ENCODE results near the gene SPINK8.

The SPINK8 gene

DNA sequence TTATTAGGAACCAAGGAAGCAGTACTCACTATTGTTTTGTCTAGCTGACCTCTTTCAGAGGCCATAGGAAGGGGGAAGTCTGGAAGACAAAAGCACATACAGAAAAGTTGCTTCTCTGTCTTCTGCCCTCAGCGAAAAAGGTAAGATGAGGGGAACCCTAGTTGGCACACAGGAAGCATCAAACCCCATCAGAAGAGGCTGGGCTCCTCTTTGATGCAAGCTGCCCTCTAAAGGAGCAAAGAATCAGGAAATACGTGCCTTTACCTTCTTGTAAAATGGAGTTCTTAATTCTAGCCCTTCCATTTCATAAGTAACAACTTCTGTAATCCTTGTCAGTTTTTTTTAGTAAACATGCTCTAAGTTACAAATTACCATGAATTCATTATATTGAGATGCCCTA lies 12.5 kb downstream of the SPINK8 start:
- no peak for DNase-seq (ENCODE audit: low spot score)

DNA sequence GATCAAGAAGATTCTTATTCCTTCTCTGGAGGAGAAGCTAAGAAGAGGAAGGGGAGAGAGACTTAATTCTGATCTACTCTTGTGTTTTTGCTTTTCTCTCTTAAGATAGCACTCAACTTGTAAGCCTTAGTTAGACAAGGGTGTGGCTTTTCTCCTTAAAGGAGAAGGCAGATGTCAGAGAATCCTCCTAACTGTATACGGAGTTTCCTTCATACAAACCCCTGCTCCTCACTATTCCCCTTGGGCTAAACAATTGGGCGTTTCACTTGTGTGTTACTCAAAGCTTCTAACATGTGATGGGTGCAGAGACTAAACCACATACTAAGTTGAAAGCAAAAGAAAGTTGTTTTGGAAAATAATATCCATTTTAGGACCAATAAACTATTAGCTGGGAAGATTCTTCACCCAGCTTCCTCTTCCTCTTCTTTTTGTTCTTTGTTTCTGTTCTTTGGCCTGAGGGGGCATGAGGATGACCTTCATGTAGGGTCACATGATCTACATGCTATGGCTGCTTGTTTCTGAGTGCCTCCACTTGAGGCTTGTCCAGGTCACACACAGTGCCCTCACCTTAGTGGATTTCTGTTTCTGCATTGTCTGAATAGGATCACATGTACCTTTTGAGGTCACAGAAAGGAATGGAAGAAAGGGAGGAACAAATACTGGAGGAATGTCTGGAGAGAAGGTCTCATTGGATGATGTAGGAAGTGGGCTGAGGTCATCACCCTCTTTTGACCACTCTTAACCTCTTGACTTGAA lies 14.6 kb downstream of the SPINK8 start:
- no peak for DNase-seq (ENCODE audit: low spot score)

GRCh38 chr3:48314542-48314941 lies 18.9 kb downstream of the SPINK8 start:
- no peak for DNase-seq (ENCODE audit: low spot score)

DNA sequence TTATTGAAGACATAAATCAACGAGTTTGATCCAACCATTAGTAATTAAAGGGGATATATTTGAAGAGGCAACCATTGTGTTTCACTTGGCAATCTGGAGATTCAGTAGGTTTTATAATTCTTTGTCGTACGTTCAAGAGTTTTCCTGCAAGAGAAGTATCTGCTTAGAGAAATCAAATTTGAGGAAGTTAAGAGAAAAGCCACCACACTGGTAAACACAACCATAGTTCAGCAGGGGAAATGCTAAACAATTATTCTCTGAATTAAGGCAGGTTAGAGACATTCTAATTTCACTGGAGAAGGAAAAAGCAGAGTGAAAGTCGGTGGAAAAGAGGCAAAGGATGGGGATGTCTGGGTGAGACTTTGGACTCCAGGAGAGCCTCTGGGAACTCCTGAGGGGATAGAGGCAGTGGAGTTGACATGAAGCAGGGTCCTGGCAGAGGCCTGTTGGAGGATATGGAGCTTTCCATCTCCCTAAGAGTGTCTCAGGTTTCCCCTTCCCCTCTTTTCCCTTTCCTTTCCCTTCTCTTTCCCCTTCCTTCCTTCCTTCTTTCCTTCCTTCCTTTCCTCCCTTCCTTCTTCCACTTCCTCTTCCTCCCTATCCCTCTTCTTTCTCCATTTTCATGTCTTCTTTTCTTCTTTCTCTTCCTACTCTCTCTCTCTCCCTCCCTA lies 26.5 kb downstream of the SPINK8 start:
- no peak for DNase-seq (ENCODE audit: low spot score)

DNA sequence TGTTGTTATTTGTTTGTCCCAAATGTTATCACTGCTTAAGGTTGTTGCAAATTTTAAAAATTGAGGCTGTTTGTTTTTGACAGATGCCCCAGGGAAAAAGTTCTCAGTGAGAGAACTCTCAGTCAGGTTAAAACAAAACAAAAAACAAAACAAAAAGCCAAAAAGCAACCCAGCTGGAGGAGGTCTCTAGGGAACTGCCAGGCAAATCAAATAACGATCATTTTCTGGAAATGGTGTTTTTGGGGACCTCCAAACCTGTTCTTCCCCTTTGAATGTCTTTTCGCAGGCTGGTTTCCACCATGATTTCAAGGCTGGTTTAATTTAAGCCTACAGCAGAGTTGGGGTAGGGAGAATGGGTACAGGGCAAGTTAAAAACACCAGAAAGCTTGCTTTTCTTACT lies 27.2 kb downstream of the SPINK8 start:
- no peak for DNase-seq (ENCODE audit: low spot score)

GRCh38 chr3:48305396-48305795 lies 28.1 kb downstream of the SPINK8 start:
- DNase-seq (ENCODE audit: low spot score), result peak; percentile 21

DNA sequence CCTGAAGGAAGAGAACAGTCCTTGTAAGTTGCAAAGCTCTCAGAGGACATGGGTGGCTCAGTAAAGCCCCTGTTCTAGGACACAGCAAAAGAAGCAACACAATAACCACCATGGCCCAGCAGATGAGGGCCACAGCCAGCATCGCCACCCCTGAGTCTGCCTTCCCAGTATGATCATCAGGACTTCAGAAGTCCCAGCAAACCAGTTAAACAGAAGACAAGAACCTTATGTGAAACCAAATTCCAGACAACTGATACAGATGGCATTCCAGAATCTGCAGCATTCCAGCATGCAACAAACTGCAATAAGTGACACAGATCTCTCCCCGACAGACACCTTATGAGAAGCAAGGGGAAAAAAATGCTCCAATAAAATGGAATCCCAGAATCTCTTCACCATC lies 30.4 kb downstream of the SPINK8 start:
- DNase-seq (ENCODE audit: low spot score), result no peak

GRCh38 chr3:48301800-48302166 lies 31.7 kb downstream of the SPINK8 start:
- peak; percentile 60 for DNase-seq (ENCODE audit: low spot score)

GRCh38 chr3:48301020-48301799 lies 32.3 kb downstream of the SPINK8 start, which contains the start of gene NME6:
Gene NME6 (minus strand): TSS chr3:48301367.
- DNase-seq (ENCODE audit: low spot score), result peak; percentile 93

GRCh38 chr3:48299746-48300712 lies 33.4 kb downstream of the SPINK8 start:
- no peak for DNase-seq (ENCODE audit: low spot score)

- DNase-seq (ENCODE audit: low spot score), result no peak
Measured at GRCh38 chr3:48297111-48297810, 36.2 kb downstream of the SPINK8 start.

GRCh38 chr3:48296699-48297098 lies 36.8 kb downstream of the SPINK8 start:
- no peak for DNase-seq (ENCODE audit: low spot score)

- no peak for DNase-seq (ENCODE audit: low spot score)
Measured at GRCh38 chr3:48294611-48295263, 38.7 kb downstream of the SPINK8 start.

DNA sequence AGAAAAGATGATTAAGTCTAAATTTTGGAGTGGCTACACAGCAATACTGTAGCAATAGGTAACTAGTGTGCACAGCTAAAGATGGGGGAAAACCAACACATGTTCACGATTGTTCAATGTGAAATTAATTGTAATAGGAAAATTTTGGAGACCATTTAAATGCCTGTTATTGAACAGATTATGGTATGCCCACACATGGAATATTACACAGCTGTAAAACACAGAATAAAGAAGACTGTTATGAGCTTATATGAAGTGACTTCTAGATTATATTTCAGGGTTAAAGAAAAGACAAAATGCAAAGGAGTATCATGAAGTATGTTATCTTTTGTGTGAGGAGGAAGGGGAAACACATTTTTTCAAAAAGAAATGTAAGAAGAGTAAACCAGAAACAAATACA lies 43.8 kb downstream of the SPINK8 start:
- no peak for DNase-seq (ENCODE audit: low spot score)

- no peak for DNase-seq (ENCODE audit: low spot score)
Measured at GRCh38 chr3:48287034-48287433, 46.4 kb downstream of the SPINK8 start.

- DNase-seq (ENCODE audit: low spot score), result no peak
Measured at GRCh38 chr3:48286308-48286707, 47.2 kb downstream of the SPINK8 start.

GRCh38 chr3:48285675-48286074 lies 47.8 kb downstream of the SPINK8 start:
- DNase-seq (ENCODE audit: low spot score), result no peak

DNA sequence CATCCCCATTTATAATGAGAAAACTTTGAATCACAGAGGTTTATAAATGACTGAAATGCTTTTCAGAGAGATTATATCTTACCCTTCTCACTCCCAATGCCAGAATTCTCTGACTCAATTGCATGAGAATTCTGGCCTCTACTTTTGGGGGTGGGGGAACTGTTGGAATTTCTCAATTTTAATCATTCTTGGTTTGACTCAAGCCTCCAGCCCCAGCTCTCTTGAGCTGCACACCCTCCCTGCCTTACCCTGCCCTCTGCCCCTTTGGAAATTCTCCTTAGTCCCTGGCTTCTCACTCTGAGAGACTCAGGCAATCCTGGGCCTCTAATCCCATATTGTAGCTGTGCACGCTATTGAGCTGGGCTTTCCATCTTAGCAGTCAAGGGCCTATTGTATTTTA lies 48.3 kb downstream of the SPINK8 start:
- no peak for DNase-seq (ENCODE audit: low spot score)

DNA sequence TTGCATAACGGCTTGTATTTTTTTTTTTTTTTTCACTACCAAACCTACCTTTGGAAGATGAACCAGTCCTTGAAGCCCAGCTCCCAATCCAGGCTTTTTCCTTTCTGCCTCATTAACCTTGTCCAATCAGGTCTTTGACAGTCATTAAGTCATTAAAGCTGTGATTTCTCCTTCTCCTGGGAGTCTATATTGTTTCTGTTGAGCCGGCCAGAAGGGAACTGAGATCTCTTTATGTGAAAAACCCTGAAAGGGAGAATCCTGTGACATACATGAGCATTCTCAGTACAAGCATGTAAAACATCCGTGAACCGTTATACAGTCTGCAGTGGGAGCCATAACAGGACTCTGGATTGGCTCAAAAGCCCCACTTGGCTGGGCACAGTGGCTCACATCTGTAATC lies 52.6 kb downstream of the SPINK8 start:
- no peak for DNase-seq (ENCODE audit: low spot score)

DNA sequence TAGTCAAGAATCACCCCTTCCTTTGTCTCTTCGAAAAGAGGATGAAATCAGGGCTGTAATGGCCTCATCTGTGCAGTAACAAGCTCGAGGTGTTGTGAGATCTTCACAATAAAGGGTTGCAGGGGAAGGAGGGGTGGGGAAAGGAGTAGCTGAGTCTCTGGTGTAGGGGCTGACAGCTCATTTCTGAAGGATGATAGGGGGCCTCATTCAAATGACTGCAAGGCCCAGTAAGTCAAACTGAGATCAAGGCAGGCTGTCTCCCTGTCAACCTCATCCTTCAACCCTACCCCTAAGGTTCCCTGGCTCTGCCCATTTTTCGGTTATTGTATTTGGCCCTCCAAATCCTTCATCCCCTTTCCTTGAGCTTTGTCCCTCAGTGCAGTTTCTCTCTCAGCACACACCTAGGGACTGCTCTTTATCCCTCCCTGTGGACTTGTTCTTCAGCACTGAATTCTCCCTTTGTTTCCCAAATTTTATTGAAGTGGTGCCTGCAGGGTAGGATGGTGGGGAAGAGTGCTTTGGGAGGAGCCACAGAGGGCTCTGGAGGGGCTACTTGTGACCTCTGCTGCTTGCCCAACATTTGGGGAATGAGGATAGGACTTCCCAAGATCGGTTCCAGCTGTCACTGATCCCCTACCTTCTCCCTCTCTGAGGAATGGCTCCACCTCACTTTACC lies 54.4 kb downstream of the SPINK8 start:
- no peak for DNase-seq (ENCODE audit: low spot score)
